Fibroblast of skin of right quadriceps (primary cell): ENCODE measurements around the gene B3GNT9.
A peak's percentile ranks its signal among the peaks of the same experiment; 100 is the strongest.
"Not testable (repeated sequence)": the region's sequence is repeated elsewhere in the genome, so short reads cannot be mapped to it uniquely, and the experiment has no call there.

ENCODE experiments used
- DNase-seq: peaks from one replicate; pipeline ENCODE4 v3.0.0-alpha.2; 2013

B3GNT9 gene

DNA sequence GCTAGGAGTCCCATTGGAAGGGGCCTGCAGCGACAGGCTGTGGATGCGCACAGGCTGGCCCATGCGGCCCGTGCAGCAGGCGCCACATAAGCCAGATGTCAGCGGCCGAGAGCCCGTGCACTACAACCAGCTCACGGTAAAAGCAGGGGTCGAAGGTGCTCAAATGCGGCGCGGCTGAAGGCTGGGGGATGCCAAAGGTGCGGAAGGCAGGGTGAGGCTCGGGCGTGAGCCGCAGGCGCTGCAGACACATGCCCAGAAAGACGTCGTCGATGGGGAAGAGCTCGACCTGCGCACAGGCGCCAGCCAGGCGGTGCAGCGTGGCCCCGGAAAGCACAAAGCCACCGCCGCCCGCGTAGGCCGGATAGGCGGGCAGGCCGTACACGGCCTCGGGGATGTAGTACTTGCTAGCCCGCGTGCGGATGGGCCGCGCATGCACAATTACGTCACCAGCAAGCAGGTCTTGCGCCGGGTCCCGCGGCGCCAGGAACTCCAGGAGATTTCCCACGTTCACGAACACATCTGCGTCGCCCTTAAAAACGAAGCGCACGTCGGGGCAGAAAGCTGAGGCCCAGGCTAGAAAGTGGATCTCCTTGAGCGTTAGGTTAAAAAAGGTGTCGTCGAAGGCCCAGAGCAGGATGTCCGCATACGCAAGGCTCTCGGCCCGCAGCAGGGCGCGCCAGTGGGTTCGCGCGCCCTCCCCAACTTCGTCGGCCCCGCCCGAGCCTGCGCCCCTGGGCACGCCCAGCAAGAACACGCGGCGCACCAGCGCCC, 1.3 kb downstream of the B3GNT9 start:
- DNase-seq: no peak

DNA sequence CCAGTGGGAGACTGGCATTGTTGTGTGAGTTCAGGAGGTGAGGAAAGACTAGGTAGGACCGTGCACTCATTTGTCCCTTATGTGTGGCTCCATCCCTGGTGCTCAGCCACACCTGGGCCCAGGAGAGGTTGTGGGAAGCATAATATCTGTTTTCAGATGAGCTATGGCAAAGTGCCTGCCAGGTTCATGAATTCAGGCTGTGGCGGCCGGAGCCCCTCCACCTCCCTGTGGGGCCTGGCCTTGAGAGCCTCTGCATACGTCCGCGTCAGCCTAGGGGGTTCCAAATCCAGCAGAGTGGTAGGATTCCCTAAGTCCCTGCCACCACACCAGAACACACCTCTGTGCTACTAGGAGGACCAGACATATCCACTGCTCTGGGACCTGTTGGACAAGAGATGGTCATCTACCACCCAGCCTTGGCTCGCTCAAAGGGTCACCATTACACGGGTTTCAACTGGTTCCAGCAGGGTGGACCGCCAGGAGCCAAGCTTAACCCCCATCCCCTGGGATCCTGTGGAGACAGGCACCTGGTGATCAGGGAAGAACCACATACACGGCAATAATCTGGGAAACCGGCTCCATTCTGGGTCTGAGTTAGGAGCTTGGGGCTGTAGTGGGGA, 2.0 kb downstream of the B3GNT9 start:
- DNase-seq: no peak

DNA sequence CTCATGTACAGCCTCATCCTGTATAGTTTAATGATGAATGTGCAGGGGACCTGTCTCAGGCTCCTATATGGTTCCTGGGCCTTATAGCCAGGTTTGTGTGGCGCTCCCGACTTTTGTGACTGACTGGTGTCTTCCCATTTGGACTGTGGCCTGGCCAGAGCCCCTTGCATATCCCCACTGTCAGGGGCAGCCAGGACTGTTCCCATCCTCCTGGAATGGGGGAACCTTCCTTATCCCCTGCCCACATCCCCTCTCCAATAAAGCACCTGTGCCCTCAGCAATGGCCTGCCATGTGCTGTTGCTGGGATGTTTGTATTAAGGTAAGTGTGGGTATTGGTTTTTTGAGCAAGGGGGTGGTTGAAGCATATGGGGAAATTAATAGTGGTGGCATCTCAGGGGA, 2.6 kb downstream of the B3GNT9 start:
- no peak for DNase-seq

DNA sequence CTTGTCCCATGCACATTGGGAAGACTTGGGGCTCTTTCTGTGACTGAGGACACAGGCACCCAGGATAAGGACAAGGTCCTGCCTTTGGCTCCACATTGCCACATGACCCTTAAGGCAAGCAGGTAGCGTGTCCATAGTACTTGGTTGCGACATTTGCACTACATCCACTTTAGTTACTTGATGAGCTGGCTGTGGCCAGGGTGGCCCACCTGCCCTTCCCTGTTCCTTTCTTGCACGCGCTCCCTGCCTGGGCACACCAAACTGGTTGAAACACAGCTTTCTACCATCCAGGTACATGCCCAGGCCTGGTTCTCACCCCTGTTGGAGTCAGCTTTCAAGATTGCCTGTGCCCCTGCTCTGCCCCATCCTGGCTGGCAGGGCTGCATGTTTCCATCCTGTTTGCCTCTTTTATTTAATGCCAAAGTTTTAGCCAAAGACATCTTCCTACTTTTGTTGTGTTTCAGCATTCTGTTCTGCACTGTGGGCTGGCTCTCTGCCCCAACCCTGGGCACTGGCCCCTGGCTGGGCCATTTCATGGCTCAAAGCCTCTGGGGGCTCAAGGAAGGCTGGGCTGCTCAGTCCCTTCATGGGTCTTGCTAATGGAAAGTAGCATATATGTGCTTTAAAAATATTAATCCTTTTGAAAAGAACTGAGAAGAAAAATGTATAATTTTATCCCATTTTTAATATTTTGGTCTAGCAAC, 3.2 kb downstream of the B3GNT9 start:
- no peak for DNase-seq

DNA sequence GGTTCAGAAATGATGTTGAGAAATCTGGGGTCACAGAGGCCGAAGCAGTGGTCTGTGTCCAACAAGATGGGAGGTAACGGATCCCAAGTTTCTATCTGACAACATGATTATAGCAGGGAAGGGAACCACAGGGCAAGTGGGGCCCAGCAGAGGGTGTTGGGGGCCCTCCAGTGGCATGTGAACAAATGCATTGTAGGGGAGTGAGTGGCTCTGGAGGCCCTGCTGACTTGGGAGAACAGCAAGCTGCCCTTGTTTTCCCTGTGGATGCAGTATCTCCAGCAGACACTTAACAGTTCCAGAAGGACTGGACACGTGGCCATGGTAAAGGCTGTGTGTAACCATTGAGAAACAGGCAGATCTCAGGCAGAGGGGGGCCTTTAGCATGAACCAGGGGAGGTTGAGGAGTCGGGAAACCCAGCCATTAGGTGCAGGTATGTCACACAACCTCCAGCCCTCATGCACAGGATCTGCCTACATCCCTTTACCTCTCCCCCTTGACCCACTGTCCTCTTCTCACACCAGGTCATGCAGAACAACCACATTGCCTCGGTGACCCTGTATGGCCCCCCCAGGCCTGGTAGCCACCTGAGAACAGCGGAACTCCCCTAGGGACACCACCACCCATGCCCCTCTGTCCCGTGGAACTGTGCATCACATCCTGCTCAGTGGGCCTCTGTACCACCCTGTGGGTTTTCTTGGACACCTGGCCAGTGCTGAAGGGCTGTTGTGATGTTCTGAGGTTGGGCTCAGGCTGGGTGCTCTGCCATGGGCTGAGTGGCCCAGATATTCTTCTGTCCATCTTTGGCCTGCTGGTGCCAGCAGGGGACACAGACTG, 4.1 kb downstream of the B3GNT9 start:
- no peak for DNase-seq

DNA sequence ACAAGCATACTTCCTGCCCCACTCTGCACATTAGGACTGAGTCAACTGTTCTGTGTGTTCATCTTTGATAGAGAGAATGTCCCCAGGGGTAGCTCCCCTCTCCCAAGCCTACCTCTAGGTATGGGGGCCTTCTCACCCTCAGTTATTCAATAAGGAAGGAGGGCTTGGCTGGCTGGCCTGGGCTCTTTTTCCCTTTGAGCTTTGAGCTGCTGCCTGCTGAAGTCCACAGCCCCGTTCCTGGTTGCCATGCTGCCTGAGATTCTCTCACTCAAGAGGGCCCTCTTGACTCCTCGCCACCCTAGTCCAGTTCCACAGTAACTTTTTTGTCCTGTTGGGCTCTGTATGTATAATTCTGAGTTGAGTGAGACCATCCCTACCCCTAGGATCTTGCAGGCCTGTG, 5.1 kb downstream of the B3GNT9 start:
- no peak for DNase-seq

- DNase-seq: no peak
Observed at GRCh38 chr16:67144943-67145342, 5.9 kb downstream of the B3GNT9 start.

DNA sequence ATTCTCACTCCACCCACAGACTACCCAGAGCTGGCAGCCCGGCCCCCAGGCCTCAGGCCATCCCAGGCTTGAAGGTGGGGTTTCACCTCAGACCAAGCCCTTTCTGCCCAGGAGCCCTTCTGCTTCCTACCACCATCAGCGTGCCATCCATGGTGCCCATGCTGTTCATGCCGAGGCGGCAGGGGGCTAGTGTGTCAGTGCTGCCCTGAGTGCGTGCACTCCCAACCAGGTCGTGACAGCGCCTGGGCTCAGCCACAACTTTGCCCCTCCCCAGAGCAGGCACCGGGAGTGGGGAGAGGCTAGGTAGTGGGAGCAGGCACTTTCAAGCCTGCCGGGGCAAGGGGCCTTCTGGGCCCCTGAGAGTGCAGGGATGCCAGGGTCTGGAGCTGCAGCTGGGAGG, 8.5 kb downstream of the B3GNT9 start:
- no peak for DNase-seq

GRCh38 chr16:67141391-67141790, 9.4 kb downstream of the B3GNT9 start:
- no peak for DNase-seq

GRCh38 chr16:67137605-67138004, 13.2 kb downstream of the B3GNT9 start:
- DNase-seq: no peak

DNA sequence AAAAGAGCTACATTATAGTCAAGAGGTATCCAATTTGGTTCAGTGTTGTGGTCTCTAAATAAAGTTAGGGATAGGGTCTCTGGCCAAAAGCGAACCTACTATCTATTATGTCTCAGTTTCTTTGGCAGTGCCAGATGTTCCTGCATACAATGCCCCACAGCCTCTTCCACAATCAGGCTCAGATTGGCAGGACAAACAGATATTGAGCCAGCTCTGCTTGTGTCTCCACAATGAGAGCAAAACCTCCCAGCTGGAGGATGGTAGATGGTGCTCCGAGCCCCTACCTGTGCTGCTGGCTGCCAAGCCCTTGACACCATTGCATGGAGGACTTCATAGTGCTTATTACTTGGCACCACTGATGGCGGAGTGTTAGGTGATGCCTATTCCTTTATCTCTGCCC, 21.4 kb downstream of the B3GNT9 start:
- no peak for DNase-seq

DNA sequence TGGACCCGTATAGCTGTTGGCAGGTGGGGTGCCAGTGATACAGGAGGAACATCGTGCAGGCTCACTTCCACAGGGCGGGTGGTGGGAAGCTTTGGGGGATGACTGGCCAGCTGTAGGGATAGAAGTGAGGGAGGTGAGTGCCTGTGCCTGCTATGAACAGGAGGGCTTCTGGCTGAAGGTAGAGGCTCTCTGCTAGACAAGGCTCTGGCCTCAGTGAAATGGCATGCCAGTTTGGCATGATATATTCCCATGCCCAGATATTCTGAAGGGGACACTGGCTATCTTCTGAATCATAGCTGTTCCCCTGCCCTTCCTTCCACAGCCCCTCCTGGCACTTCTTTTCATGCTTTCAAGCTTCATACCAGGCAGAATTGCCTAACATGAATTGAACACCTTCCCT, 21.9 kb downstream of the B3GNT9 start:
- DNase-seq: no peak

DNA sequence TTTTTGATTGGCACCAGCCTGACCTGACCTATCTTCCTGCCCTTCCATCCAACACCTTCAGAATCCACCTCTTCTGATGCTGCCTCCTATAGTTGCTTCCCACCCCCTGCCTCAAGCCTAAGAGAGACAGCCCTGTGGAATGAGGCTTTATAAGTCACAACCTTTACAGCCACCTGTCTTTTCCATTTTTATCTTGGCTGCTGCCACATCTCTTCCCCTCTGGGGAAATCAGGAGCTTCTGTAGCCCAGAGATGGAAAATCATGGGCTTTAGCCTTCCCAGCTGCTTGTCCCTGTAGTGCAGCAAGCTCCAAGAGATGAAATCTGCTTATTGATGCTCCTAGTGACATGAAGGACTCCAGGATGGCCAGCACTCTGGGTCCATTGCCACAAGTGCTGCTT, 22.4 kb downstream of the B3GNT9 start:
- DNase-seq: no peak

DNA sequence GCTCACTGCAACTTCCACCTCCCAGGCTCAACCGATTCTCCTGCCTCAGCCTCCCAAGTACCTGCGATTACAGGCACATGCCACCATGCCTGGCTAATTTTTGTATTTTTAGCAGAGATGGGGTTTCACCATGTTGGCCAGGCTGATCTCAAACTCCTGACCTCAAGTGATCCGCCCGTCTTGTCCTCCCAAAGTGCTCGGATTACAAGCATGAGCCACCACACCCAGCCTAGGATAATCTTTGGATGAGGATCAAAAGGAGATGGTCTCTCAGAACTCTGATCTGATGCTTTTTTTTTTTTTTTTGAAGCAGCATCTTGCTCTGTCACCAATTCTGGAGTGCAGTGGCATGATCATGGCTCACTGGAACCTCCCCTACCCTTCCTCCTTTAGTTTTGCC, 28.0 kb downstream of the B3GNT9 start:
- not testable (repeated sequence) for DNase-seq

- no peak for DNase-seq
Observed at GRCh38 chr16:67120025-67120424, 30.8 kb downstream of the B3GNT9 start.

GRCh38 chr16:67117716-67118115, 33.1 kb downstream of the B3GNT9 start:
- no peak for DNase-seq

GRCh38 chr16:67116388-67117311, 34.1 kb downstream of the B3GNT9 start:
- no peak for DNase-seq

GRCh38 chr16:67115639-67116038, 35.2 kb downstream of the B3GNT9 start:
- peak; percentile 90 for DNase-seq

DNA sequence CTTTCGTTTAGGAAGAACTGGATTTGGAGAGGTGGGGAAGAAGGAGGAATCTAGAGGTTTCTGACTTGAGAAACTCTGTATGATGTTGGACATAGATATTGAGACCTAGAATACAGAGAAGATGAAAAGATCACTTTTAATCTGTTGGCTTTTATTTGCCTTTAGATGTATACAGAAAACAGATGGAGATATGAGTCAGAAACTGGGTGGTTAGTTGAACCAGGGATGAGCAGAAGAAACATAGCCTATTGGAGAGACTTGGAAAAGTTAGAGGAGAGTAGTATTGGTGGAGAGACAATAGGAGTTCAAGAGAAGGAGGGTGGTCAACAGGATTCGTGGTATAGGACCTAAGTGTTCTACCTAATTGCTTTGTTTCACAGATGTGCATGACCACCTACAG, 36.0 kb downstream of the B3GNT9 start:
- peak; percentile 17 for DNase-seq

- DNase-seq: no peak
Observed at GRCh38 chr16:67112591-67113399, 38.0 kb downstream of the B3GNT9 start.

GRCh38 chr16:67111951-67112444, 38.8 kb downstream of the B3GNT9 start:
- DNase-seq: no peak
